CD4-positive, CD25-positive, alpha-beta regulatory T cell (primary cell): ENCODE data around the gene CSDE1. TPM values are rescaled to one million over a fixed set of nuclear protein-coding genes. Genes with fewer than 3 reads are reported as not detected.

Experiments used
- ATAC-seq, 2 donors: fragments of 150-1000 bp; cut with Tn5 transposase; one replicate each; pipeline ENCODE4 v1.10.0; 2021; ENCODE audit warnings: low read depth in 2 of 2, moderate number of reproducible peaks in 2 of 2, moderate library complexity in 1 of 2
- DNase-seq, 3 donors: peaks; one replicate each; pipeline versions ENCODE4 v3.0.0 to v3.0.0-alpha.2; 2012 to 2022; ENCODE audit warnings: mixed read lengths in 1 of 3
- H3K27ac ChIP-seq: one replicate; pipeline ENCODE4 v1.7.0; 2013; ENCODE audit warnings: mild to moderate bottlenecking, low read length; ENCODE audit not compliant: insufficient read depth, poor library complexity, severe bottlenecking
- H3K27me3 ChIP-seq: one replicate; pipeline ENCODE4 v1.7.0; 2013; ENCODE audit warnings: low read length; ENCODE audit not compliant: control insufficient read depth, insufficient read depth
- H3K36me3 ChIP-seq: one replicate; pipeline ENCODE4 v1.7.0; 2013; ENCODE audit warnings: mild to moderate bottlenecking, low read length, moderate library complexity; ENCODE audit not compliant: control insufficient read depth, insufficient read depth
- H3K4me1 ChIP-seq: 2 replicates; pipeline ENCODE4 v1.7.0; 2013; ENCODE audit warnings: mild to moderate bottlenecking, low read length; ENCODE audit not compliant: insufficient read depth, control insufficient read depth, poor library complexity, severe bottlenecking
- H3K4me3 ChIP-seq: one replicate; pipeline ENCODE4 v1.7.0; 2013; ENCODE audit warnings: low read depth, mild to moderate bottlenecking, low read length, moderate library complexity
- H3K9me3 ChIP-seq, 2 experiments: 1 replicate in 1 of 2; 2 replicates in 1 of 2; pipeline ENCODE4 v1.7.0; 2013; ENCODE audit warnings: low read length in 2 of 2, mild to moderate bottlenecking in 1 of 2, moderate library complexity in 1 of 2; ENCODE audit not compliant: control insufficient read depth in 2 of 2
- H3K27ac Mint-ChIP-seq, 3 donors: one replicate each; pipeline ENCODE4 v1.8.0; 2020 to 2022; ENCODE audit warnings: mild to moderate bottlenecking in 3 of 3, mixed read lengths in 3 of 3, moderate library complexity in 2 of 3
- H3K27me3 Mint-ChIP-seq: one replicate; pipeline ENCODE4 v1.8.0; 2022; ENCODE audit warnings: mild to moderate bottlenecking, mixed read lengths
- H3K36me3 Mint-ChIP-seq: one replicate; pipeline ENCODE4 v1.8.0; 2020; ENCODE audit warnings: mixed read lengths
- H3K4me1 Mint-ChIP-seq, 4 donors: one replicate each; pipeline ENCODE4 v1.8.0; 2020 to 2022; ENCODE audit warnings: mixed read lengths in 4 of 4, mild to moderate bottlenecking in 1 of 4
- H3K4me3 Mint-ChIP-seq, 4 donors: one replicate each; pipeline ENCODE4 v1.8.0; 2020 to 2022; ENCODE audit warnings: mild to moderate bottlenecking in 4 of 4, mixed read lengths in 4 of 4, moderate library complexity in 3 of 4
- H3K9me3 Mint-ChIP-seq, 7 donors: one replicate each; pipeline ENCODE4 v1.8.0; 2020 to 2022; ENCODE audit warnings: mixed read lengths in 7 of 7, mild to moderate bottlenecking in 3 of 7, moderate library complexity in 2 of 7
- polyA plus RNA-seq, 4 donors: library from polyadenylated mRNA; unstranded; fragments of 300-500 nt; fragmentation: Illumina TruSeq; gene quantifications; one replicate each; pipeline ENCODE4 v1.2.3, GENCODE V29; 2021
- total RNA-seq: library from RNA; stranded (reverse); gene quantifications from one replicate; pipeline ENCODE4 v1.2.3, GENCODE V29; 2022

The CSDE1 gene
- total and polyA plus RNA-seq, 5 donors from 2014 or later = 363 to 641 (median 367) TPM

DNA sequence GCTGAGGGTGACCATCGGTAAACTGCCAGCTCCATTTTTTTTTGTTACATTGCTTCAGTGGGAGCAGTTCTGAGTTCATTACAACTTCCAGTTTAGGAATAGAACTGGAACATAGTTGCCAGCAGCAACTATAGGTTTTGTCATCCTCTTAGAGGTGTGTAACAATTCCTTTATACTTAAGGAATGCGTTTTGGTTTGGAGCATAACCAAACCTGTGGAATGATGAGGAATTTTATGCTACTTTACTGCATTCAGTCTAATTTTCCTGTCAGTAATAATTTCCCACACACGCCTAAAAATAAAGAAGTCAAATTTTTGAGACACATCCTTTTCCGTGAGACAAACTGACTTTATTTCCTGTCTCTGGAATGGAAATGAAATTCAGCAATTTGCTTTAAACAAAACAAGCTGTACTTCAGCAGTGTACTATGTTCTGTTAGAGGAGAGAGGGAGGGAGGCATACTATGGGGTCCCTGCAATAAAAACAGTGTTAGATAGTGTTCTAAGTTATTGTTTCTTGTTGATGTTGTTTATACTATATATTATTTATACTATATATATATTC is 57.7 kb downstream of the CSDE1 start:
- H3K27me3 ChIP-seq = peaks cover 2% of the 10 kb centered on the region
- H3K9me3 ChIP-seq = no peaks in the 10 kb centered on the region
- H3K4me3 ChIP-seq = no peak overlapping the region
- H3K4me3 Mint-ChIP-seq = no peak overlapping the region
- ATAC-seq (no peak), DNase-seq (no peak)
- no peaks in the 10 kb centered on the region for H3K9me3 Mint-ChIP-seq
- no peak overlapping the region for H3K27ac Mint-ChIP-seq
- H3K4me1 Mint-ChIP-seq = no peaks in the 10 kb centered on the region
- H3K36me3 Mint-ChIP-seq = peaks cover under 1% of the 10 kb centered on the region
- no peaks in the 10 kb centered on the region for H3K4me1 ChIP-seq
- H3K27me3 Mint-ChIP-seq = peaks cover 22% of the 10 kb centered on the region
- H3K27ac ChIP-seq = no peak overlapping the region
- H3K36me3 ChIP-seq = peaks cover 1% of the 10 kb centered on the region

GRCh38 chr1:114696810-114697209 is 61.0 kb downstream of the CSDE1 start:
- Histone ChIP-seq H3K27me3 (peaks cover 2% of the 10 kb centered on the region), H3K4me1 (no peaks in the 10 kb centered on the region), H3K9me3 (no peaks in the 10 kb centered on the region), H3K4me3 (no peak overlapping the region), H3K27ac (no peak overlapping the region), H3K36me3 (no peaks in the 10 kb centered on the region)
- Mint-ChIP-seq H3K4me1 (no peaks in the 10 kb centered on the region), H3K4me3 (no peak overlapping the region), H3K9me3 (no peaks in the 10 kb centered on the region), H3K27ac (no peak overlapping the region), H3K36me3 (no peaks in the 10 kb centered on the region), H3K27me3 (peaks cover 23% of the 10 kb centered on the region)
- ATAC-seq = no peak
- DNase-seq = no peak

- no peak within 1 kb of the TSS for H3K4me3 ChIP-seq
- Mint-ChIP-seq H3K27me3 (peaks cover 23% of the 10 kb centered on the region), H3K4me1 (no peaks in the 10 kb centered on the region), H3K4me3 (no peak within 1 kb of the TSS), H3K27ac (no peak within 1 kb of the TSS), H3K9me3 (peaks cover 0 to 1% (median 0%) of the 10 kb centered on the region in 7 donors), H3K36me3 (no peaks in the 10 kb centered on the region)
- ATAC-seq = no peak
- H3K27ac ChIP-seq = no peak within 1 kb of the TSS
- H3K4me1 ChIP-seq = no peaks in the 10 kb centered on the region
- no peaks in the 10 kb centered on the region for H3K9me3 ChIP-seq
- H3K27me3 ChIP-seq = peaks cover 6% of the 10 kb centered on the region
- H3K36me3 ChIP-seq = no peaks in the 10 kb centered on the region
- no peak for DNase-seq
Measured at GRCh38 chr1:114695430-114696058, 62.2 kb downstream of the CSDE1 start, which contains the start of gene AMPD1. AMPD1 (minus strand) TSS chr1:114695546; CDS start chr1:114695471, 75 bp downstream.

- H3K27me3 Mint-ChIP-seq = peaks cover 23% of the 10 kb centered on the region
- no peak overlapping the region for H3K4me3 Mint-ChIP-seq
- no peak overlapping the region for H3K4me3 ChIP-seq
- ATAC-seq (no peak), DNase-seq (no peak)
- H3K4me1 Mint-ChIP-seq = no peaks in the 10 kb centered on the region
- H3K9me3 Mint-ChIP-seq = peaks cover 0 to 2% (median 0%) of the 10 kb centered on the region in 7 donors
- no peak overlapping the region for H3K27ac ChIP-seq
- no peak overlapping the region for H3K27ac Mint-ChIP-seq
- no peaks in the 10 kb centered on the region for H3K36me3 Mint-ChIP-seq
- H3K27me3 ChIP-seq = peaks cover 6% of the 10 kb centered on the region
- no peaks in the 10 kb centered on the region for H3K36me3 ChIP-seq
- H3K4me1 ChIP-seq = no peaks in the 10 kb centered on the region
- H3K9me3 ChIP-seq = no peaks in the 10 kb centered on the region
Measured at GRCh38 chr1:114694540-114695310, 63.1 kb downstream of the CSDE1 start.

DNA sequence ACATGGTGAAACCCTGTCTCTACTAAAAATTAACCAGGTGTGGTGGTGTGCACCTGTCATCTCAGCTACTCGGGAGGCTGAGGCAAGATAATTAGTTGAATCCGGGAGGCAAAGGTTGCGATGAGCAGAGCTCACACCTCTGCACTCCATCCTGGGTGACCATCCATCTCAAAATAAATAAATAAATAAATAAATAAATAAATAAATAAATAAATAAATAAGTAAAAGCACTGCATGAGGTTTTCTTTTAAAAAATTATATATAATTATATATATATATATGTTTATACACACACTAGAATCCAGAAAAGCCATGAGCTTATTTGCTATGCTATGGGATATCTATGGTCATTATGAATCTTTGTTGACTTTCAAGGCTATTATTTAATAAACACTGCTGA is 64.8 kb downstream of the CSDE1 start:
- no peak overlapping the region for H3K27ac Mint-ChIP-seq
- peaks cover 23% of the 10 kb centered on the region for H3K27me3 Mint-ChIP-seq
- DNase-seq (no peak), ATAC-seq (no peak)
- H3K4me3 ChIP-seq = no peak overlapping the region
- no peak overlapping the region for H3K4me3 Mint-ChIP-seq
- no peaks in the 10 kb centered on the region for H3K36me3 Mint-ChIP-seq
- H3K36me3 ChIP-seq = no peaks in the 10 kb centered on the region
- H3K27ac ChIP-seq = no peak overlapping the region
- H3K9me3 Mint-ChIP-seq = peaks cover 0 to 2% (median 0%) of the 10 kb centered on the region in 7 donors
- no peaks in the 10 kb centered on the region for H3K4me1 Mint-ChIP-seq
- peaks cover 10% of the 10 kb centered on the region for H3K27me3 ChIP-seq
- no peaks in the 10 kb centered on the region for H3K4me1 ChIP-seq
- H3K9me3 ChIP-seq = no peaks in the 10 kb centered on the region

GRCh38 chr1:114691061-114691460 is 66.7 kb downstream of the CSDE1 start:
- Histone ChIP-seq H3K27me3 (peaks cover 16% of the 10 kb centered on the region), H3K27ac (no peak overlapping the region), H3K4me1 (no peaks in the 10 kb centered on the region), H3K4me3 (no peak overlapping the region), H3K36me3 (no peaks in the 10 kb centered on the region), H3K9me3 (no peaks in the 10 kb centered on the region)
- peaks cover 29% of the 10 kb centered on the region for H3K27me3 Mint-ChIP-seq
- no peaks in the 10 kb centered on the region for H3K36me3 Mint-ChIP-seq
- H3K4me1 Mint-ChIP-seq = no peaks in the 10 kb centered on the region
- no peak overlapping the region for H3K27ac Mint-ChIP-seq
- ATAC-seq (no peak), DNase-seq (no peak)
- no peak overlapping the region for H3K4me3 Mint-ChIP-seq
- H3K9me3 Mint-ChIP-seq = peaks cover 0 to 2% (median 0%) of the 10 kb centered on the region in 7 donors

- Histone ChIP-seq H3K4me1 (no peaks in the 10 kb centered on the region), H3K27ac (no peak overlapping the region), H3K27me3 (peaks cover 14% of the 10 kb centered on the region), H3K36me3 (no peaks in the 10 kb centered on the region), H3K9me3 (no peaks in the 10 kb centered on the region), H3K4me3 (no peak overlapping the region)
- DNase-seq (no peak), ATAC-seq (no peak)
- Mint-ChIP-seq H3K27me3 (peaks cover 29% of the 10 kb centered on the region), H3K36me3 (no peaks in the 10 kb centered on the region), H3K9me3 (peaks cover 0 to 2% (median 0%) of the 10 kb centered on the region in 7 donors), H3K4me3 (no peak overlapping the region), H3K4me1 (no peaks in the 10 kb centered on the region), H3K27ac (no peak overlapping the region)
Measured at GRCh38 chr1:114690148-114690547, 67.6 kb downstream of the CSDE1 start.
